CMK (cell line): ENCODE data around the gene TGFBR2.
A peak's percentile ranks its signal among the peaks of the same experiment; 100 is the strongest.

Experiments used
- DNase-seq: peaks from one replicate; pipeline ENCODE4 v3.0.0-alpha.2; 2010; ENCODE audit warnings: low read depth

The TGFBR2 gene

DNA sequence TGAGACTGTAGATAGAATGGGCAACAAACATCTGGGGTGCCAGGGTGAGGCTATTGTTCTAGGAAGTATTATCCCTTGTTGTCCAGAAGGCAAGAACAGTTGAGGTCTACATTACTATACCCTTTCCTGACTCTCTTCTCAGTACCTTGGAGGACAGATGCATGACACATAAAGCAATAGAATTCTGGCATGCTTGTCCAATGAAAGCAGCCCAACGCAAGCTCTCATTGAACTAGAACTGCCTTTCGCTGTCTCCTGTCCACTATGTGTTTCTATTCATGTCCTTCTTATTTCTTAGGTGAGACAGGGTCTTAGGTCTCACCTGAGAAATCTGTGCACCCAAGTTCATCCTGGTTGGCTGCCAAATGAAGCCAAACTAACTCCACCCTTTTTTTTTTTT is 68.6 kb downstream of the TGFBR2 start:
- no peak for DNase-seq

DNA sequence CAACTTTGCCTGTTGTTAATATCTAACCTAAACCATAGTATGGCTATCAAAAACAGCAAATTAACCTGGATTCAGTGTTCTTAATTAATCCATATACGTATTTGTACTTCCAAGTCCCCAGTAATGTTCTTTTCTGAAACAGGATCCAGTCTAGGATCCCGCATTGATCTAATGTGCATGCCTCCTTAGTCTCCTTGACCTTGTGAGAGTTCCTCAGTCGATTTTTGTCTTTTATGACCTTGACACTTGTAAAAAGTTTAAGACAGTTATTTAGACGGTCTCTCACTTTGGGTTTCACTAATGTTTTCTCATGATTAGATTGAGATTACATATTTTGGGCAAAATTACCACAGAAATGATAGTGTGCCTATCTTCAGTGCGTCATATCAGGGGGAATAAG is 69.4 kb downstream of the TGFBR2 start:
- DNase-seq, result no peak

DNA sequence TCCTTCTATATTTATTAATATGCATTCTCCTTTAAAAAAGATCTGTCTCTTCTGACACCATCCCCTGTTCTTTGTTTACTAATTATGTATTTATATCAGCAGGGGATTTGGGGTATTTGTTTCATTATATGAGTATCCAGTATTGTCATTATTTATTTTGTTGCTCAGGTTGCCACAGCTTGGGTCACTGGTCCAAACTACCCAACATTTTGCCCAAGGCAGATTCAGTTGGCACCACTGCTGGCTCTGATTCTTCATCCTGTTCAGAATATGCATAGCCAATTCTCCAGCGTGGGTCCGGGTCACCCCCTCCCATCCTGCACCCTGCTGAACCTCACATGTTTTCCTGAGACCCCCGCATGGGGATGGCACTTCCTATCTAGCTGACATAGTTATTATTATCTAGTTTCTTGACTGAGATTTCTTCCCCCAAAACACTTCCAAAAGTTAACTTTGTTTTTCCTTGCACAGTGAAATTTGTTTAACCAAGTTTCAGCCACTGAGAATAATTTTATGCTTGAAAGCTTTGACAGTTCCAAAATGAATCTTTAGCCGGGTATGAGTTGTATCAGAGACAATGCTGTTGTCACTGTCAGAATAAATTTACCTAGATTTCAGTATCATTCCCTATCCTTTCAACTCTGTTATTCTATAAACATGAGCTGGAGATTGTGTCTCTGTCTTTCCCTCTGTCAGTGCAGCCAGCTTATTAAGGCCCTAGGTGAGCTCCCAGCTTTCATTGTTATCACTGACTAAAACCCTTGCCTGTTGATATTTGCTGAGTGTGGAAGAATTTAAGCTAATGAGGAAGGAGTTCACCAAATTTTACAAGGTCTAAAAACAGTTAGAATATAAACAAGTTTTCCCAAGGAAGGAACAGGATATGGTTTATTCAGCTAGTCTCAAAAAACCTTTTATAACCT is 70.3 kb downstream of the TGFBR2 start:
- DNase-seq, result no peak

DNA sequence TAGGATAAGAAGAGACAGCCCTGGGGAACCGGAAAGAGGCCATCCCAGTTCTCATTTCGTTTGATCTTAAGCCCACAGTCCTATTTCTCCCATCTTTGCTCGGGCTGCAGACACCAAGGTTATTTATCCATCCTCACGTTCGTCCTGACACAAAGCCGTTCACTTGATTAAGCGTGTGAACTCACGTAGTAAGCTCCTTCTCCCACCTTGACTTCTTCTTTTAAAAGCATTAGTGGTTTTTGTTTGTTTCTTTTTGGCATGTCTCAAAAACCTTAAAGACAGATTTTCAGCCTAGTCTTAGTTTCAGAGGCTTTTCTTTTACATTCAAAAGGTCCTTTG is 70.9 kb downstream of the TGFBR2 start:
- DNase-seq, result no peak

DNA sequence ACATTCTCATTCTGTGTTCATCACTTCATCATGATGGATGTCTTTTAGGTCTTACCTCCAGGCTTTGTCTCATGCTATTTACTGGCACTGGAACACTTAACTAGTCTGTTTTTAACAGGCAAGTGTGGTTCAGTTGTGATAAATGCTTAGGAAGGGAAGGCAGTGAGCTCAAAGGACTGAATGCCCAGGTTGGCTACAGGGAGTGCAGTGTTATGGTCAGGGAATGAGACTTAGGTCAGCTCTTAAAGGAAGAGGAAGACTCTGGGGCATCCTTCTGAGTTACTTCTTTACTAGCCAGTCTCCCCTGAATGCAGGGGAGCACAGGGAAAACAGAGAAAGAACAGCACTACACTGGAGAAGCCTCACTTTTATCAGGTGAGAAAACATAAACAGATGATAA is 72.6 kb downstream of the TGFBR2 start:
- DNase-seq, result no peak

- no peak for DNase-seq
Measured at GRCh38 chr3:30680789-30681648, 74.6 kb downstream of the TGFBR2 start.

DNA sequence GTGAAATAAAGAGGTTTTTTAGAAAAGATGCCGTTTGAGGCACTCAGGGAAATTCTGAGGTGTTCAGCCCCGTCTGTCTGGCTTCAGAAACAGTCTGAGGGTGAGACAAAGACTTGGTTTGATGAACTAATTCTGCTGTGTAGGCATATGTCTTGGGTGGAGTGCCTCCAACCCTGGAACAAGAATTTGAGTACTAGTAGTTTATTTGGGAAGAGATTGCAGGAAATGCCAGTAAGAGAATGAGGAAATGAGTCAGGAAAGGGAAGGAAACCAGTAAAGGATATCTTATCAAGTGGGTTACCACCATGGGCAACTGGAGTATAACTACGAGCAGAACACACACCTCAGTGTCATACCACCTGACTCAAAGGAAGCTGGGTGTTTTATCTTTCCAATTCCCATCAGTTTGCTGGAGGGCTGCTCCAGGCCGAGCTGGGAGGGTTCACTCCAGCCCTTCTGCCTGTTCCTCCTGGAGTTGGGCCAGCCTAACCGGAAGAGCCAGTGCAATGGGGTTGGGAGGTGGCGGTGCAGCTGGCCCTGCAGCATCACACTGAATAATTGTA is 75.3 kb downstream of the TGFBR2 start:
- no peak for DNase-seq

GRCh38 chr3:30682434-30683155 is 76.2 kb downstream of the TGFBR2 start:
- DNase-seq, result no peak

DNA sequence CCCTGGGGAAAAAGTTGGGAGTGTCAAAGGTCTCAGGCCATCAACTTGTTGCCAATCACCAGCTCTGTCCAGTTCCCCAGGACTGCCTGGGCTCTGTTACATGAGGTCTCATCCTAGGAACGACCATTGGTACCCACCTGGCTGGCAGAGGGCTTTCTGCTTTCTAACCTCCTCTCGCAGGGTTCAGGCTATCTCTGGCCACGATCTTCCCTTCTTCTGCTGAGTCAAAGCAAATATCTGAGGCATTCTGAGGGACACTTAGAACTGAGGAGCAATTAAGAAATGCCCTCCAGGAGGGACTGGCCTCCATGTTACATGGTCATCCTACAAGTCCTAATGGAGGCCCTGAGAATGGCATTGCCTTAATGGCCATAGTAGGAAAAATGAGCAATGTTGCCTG is 77.4 kb downstream of the TGFBR2 start:
- DNase-seq, result no peak

- no peak for DNase-seq
Measured at GRCh38 chr3:30684356-30684755, 78.0 kb downstream of the TGFBR2 start.

DNA sequence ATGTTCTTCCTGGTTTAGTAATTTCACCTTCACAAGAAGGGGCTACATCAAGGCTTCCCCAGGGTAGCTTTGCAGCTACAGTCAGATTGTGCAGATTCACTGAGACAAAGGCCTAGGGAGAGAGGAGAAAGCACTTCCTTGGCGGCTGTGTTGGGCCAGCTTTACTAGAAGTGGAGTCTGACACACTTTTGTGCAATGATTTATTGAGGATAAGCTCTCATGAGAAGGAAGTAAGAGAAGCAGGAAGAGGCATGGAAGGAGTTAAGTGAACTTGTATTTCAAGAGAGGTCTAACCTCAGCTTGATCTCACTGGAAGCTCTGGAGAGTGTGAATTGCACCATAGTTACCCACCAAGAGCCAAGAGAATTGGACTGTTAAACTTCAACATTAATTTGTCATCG is 78.9 kb downstream of the TGFBR2 start:
- no peak for DNase-seq

DNA sequence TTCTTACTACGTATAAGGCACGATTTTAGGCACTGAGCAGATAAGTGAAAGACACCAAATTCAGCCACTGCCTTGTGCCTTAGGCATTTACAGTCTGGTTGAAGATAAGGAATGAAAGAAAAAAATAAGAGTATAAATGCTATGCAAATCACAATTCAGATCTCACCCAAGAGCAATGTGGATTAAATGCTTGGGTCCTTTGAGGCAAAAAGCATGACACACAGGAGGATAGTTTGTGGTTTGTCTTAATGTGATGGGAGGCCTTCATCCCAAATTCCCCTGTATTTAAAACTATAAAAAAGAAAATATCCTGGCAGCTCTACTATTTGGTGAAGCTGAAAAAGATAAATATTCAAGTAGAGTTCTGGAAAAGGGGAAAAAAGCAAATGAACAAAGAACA is 79.8 kb downstream of the TGFBR2 start:
- DNase-seq, result no peak

GRCh38 chr3:30686799-30687198 is 80.4 kb downstream of the TGFBR2 start:
- DNase-seq, result no peak

GRCh38 chr3:30687930-30688570 is 81.6 kb downstream of the TGFBR2 start:
- no peak for DNase-seq

- DNase-seq, result peak; percentile 39
Measured at GRCh38 chr3:30688776-30689641, 82.6 kb downstream of the TGFBR2 start.

DNA sequence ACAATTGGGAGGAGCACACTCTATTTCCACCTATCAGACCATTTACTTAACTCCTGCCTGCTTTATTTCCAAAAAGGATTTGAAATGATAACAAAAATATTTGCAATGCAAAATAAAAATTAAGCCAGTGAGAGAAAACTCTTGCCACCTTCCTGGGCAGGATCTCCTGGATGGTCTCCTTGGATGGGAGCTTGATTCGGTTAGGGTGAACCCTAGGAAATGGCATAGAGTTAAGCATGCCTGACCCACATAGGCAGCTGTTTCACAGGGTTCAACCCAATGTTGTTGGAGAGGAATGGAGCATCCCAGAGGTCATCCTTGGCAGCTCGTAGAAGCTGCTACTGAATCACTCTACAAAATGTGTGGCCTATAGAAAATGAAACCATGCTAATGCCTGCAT is 83.8 kb downstream of the TGFBR2 start:
- no peak for DNase-seq

DNA sequence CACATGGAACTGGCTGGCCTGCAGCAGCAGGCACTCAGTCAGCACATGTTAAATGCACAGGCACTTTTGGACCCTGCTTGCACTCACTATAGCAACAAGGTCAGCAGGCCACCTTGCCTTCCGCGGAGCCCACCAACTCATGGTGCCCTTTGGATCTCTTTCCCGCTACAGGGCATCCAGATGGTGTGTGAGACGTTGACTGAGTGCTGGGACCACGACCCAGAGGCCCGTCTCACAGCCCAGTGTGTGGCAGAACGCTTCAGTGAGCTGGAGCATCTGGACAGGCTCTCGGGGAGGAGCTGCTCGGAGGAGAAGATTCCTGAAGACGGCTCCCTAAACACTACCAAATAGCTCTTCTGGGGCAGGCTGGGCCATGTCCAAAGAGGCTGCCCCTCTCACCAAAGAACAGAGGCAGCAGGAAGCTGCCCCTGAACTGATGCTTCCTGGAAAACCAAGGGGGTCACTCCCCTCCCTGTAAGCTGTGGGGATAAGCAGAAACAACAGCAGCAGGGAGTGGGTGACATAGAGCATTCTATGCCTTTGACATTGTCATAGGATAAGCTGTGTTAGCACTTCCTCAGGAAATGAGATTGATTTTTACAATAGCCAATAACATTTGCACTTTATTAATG is 85.0 kb downstream of the TGFBR2 start:
- no peak for DNase-seq

GRCh38 chr3:30691944-30692343 is 85.5 kb downstream of the TGFBR2 start:
- DNase-seq, result no peak

DNA sequence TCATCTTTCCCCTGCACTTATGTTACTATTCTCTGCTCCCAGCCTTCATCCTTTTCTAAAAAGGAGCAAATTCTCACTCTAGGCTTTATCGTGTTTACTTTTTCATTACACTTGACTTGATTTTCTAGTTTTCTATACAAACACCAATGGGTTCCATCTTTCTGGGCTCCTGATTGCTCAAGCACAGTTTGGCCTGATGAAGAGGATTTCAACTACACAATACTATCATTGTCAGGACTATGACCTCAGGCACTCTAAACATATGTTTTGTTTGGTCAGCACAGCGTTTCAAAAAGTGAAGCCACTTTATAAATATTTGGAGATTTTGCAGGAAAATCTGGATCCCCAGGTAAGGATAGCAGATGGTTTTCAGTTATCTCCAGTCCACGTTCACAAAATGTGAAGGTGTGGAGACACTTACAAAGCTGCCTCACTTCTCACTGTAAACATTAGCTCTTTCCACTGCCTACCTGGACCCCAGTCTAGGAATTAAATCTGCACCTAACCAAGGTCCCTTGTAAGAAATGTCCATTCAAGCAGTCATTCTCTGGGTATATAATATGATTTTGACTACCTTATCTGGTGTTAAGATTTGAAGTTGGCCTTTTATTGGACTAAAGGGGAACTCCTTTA is 86.2 kb downstream of the TGFBR2 start:
- DNase-seq, result no peak
